Measurements from ENCODE around the gene LAMB4.

LAMB4 gene

GRCh38 chr7:108135446-108136190 is 5.5 kb upstream of the LAMB4 start:
- H3K9me3 ChIP-seq = no peaks in the 10 kb centered on the region
- H3K27me3 ChIP-seq = no peaks in the 10 kb centered on the region
- no peak for DNase-seq
- intact Hi-C loops (cut with DNase I; ENCODE audit: low total_unique reads) = no loop called here
- no peaks in the 10 kb centered on the region for H3K4me1 ChIP-seq
- H3K27ac ChIP-seq = no peak overlapping the region
- no peaks in the 10 kb centered on the region for H3K36me3 ChIP-seq
- TF ChIP-seq CTCF (IDR thresholded peaks at IDR 0.05) = no peak
- H3K4me3 ChIP-seq = no peak overlapping the region

GRCh38 chr7:108134486-108134885 is 4.3 kb upstream of the LAMB4 start:
- Histone ChIP-seq H3K27me3 (no peaks in the 10 kb centered on the region), H3K9me3 (no peaks in the 10 kb centered on the region), H3K36me3 (no peaks in the 10 kb centered on the region), H3K4me3 (no peak overlapping the region), H3K27ac (no peak overlapping the region), H3K4me1 (no peaks in the 10 kb centered on the region)
- no peak for TF ChIP-seq CTCF (IDR thresholded peaks at IDR 0.05)
- no peak for DNase-seq
- intact Hi-C loops (cut with DNase I; ENCODE audit: low total_unique reads) = no loop called here

DNA sequence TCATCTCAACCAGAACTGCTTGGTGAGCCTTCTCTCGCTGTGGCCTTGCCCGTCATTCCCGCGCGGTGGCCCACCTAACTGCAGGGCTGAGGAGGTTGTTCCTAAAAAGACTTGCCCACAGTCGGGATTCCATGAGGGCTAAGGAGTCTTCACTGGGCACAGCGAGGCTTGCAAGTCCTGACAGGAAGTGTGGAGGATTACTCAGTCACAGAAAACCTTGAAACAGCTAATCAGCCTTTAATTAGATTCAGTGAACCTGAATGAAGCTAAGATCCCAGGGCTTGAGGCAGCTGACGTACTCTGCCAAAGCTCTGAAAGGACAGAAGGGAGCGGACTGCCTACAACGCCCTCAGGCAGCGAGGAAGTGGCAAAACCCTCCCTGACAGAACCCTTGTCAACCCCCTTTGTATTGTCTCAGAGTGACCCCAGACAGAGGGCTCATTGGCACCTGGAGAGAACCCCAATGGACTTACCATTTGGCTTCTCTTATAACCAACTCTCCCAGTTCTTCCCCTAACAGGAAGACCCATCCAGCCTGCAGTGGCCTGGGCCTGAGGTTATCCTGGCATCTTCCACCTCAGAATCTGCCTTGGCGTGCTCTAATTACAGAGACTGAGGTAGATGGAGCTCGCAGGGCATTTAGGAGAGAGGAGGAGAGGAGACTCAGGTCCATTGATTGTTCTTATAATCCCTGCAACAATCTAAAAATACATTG is 2.5 kb upstream of the LAMB4 start:
- H3K27ac ChIP-seq = no peak overlapping the region
- H3K27me3 ChIP-seq = no peaks in the 10 kb centered on the region
- intact Hi-C loops (cut with DNase I; ENCODE audit: low total_unique reads) = no loop called here
- TF ChIP-seq CTCF (IDR thresholded peaks at IDR 0.05) = no peak
- H3K4me1 ChIP-seq = no peaks in the 10 kb centered on the region
- DNase-seq = no peak
- H3K9me3 ChIP-seq = no peaks in the 10 kb centered on the region
- no peak overlapping the region for H3K4me3 ChIP-seq
- no peaks in the 10 kb centered on the region for H3K36me3 ChIP-seq

DNA sequence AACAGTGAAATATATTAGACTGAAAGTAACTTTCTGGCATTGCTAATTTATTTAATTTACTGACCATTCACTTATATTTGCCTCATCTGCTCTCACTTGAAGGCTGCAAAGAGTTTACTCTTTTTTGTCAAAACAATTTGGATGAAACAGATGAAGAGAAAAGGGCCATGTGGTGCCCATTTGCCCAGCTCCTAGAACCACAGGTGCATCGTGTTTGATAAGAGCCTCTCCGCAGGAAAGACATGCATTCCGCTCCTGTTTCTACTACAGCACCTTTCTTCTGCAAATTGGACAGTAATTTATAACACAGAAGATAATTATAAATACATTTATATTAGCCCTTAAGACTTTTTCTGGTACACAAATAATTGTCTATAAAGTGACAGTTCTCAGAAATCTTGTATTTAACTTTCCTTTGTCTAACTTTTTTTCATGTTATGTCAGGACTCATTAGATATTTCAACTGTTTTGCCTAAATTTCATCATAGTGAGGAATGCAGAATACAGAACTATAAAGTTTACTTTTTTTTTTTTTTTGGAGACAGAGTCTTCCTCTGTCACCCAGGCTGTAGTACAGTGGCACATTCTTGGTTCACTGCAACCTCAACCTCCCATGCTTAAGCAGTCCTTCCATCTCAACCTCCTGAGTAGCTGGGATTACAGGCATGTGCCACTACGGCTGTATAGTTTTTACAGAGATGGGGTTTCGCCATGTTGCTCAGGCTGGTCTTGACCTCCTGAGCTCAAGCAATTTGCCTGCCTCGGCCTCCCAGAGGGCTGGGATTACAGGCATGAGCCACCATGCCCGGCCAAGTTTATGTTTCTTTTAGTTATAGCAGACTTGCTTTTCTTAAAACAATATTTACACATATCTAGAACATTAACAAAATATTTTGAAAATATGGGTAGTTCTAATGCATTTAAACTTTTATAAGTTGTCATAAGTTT is 869 bp downstream of the LAMB4 start:
- H3K27ac ChIP-seq = no peak overlapping the region
- no peak for DNase-seq
- intact Hi-C loops (cut with DNase I; ENCODE audit: low total_unique reads) = no loop called here
- no peaks in the 10 kb centered on the region for H3K36me3 ChIP-seq
- no peaks in the 10 kb centered on the region for H3K27me3 ChIP-seq
- no peak for TF ChIP-seq CTCF (IDR thresholded peaks at IDR 0.05)
- H3K9me3 ChIP-seq = no peaks in the 10 kb centered on the region
- no peaks in the 10 kb centered on the region for H3K4me1 ChIP-seq
- no peak overlapping the region for H3K4me3 ChIP-seq

GRCh38 chr7:108128514-108128913 is 1.6 kb downstream of the LAMB4 start:
- Histone ChIP-seq H3K27ac (no peak overlapping the region), H3K4me1 (no peaks in the 10 kb centered on the region), H3K36me3 (no peaks in the 10 kb centered on the region), H3K9me3 (no peaks in the 10 kb centered on the region), H3K27me3 (no peaks in the 10 kb centered on the region), H3K4me3 (no peak overlapping the region)
- no peak for TF ChIP-seq CTCF (IDR thresholded peaks at IDR 0.05)
- intact Hi-C loops (cut with DNase I; ENCODE audit: low total_unique reads) = no loop called here
- no peak for DNase-seq
